Effector memory CD4-positive, alpha-beta T cell (primary cell): ENCODE measurements around the gene SEMA4B.
A peak's percentile ranks its signal among the peaks of the same experiment; 100 is the strongest.

Source experiments
- DNase-seq, 3 donors: peaks; one replicate each; pipeline ENCODE4 v3.0.0-alpha.2; 2020
- H3K27ac ChIP-seq: 2 replicates; pipeline ENCODE4 v1.7.0; 2013; ENCODE audit warnings: mild to moderate bottlenecking, low read length, moderate library complexity; ENCODE audit not compliant: insufficient read depth, poor library complexity, severe bottlenecking
- H3K27me3 ChIP-seq: replicated peaks from 2 replicates; pipeline ENCODE4 v1.7.0; 2013; ENCODE audit warnings: mild to moderate bottlenecking, low read length; ENCODE audit not compliant: insufficient read depth, control insufficient read depth, poor library complexity, severe bottlenecking
- H3K36me3 ChIP-seq: 2 replicates; pipeline ENCODE4 v1.7.0; 2013; ENCODE audit warnings: mild to moderate bottlenecking, low read length, moderate library complexity; ENCODE audit not compliant: control insufficient read depth, insufficient read depth
- H3K4me1 ChIP-seq: 2 replicates; pipeline ENCODE4 v1.7.0; 2013; ENCODE audit warnings: low read length, mild to moderate bottlenecking; ENCODE audit not compliant: control insufficient read depth, insufficient read depth, poor library complexity, severe bottlenecking
- H3K4me3 ChIP-seq: 2 replicates; pipeline ENCODE4 v1.7.0; 2013; ENCODE audit warnings: low read length, low read depth, mild to moderate bottlenecking; ENCODE audit not compliant: insufficient read depth, poor library complexity, severe bottlenecking
- H3K9me3 ChIP-seq: 2 replicates; pipeline ENCODE4 v1.7.0; 2013; ENCODE audit warnings: mild to moderate bottlenecking, low read length, moderate library complexity; ENCODE audit not compliant: control insufficient read depth
- total RNA-seq, 3 donors: gene quantifications; one replicate each; lab custom pipeline; 2026; lab: John Stamatoyannopoulos, UW

The SEMA4B gene
- 10.0 to 14.3 (median 12.9) reads per million in 3 donors for total RNA-seq

- H3K27me3 ChIP-seq = no peaks in the 10 kb centered on the region
- no peaks in the 10 kb centered on the region for H3K9me3 ChIP-seq
- DNase-seq = peak; percentile 47 to 69 (median 59)
- H3K36me3 ChIP-seq = no peaks in the 10 kb centered on the region
- H3K4me1 ChIP-seq = peaks cover 20% of the 10 kb centered on the region
- H3K27ac ChIP-seq = peak within 1 kb of the TSS; percentile 71
- peak within 1 kb of the TSS; percentile 94 for H3K4me3 ChIP-seq
These were observed at the start of gene SEMA4B for GRCh38 chr15:90201130-90201943. SEMA4B (plus strand) TSS chr15:90201330; CDS start chr15:90201579, 249 bp downstream.

- H3K4me3 ChIP-seq = no peak overlapping the region
- H3K9me3 ChIP-seq = no peaks in the 10 kb centered on the region
- H3K27ac ChIP-seq = no peak overlapping the region
- no peaks in the 10 kb centered on the region for H3K27me3 ChIP-seq
- H3K36me3 ChIP-seq = no peaks in the 10 kb centered on the region
- no peak for DNase-seq
- H3K4me1 ChIP-seq = no peaks in the 10 kb centered on the region
These were observed 49.0 kb upstream of the SEMA4B start for GRCh38 chr15:90151989-90152645.

- Histone ChIP-seq H3K9me3 (no peaks in the 10 kb centered on the region), H3K4me3 (no peak overlapping the region), H3K4me1 (peaks cover 6% of the 10 kb centered on the region), H3K36me3 (no peaks in the 10 kb centered on the region), H3K27me3 (no peaks in the 10 kb centered on the region), H3K27ac (no peak overlapping the region)
- no peak for DNase-seq
These were observed 47.5 kb upstream of the SEMA4B start for GRCh38 chr15:90153658-90154057.

- Histone ChIP-seq H3K4me1 (peaks cover 6% of the 10 kb centered on the region), H3K9me3 (no peaks in the 10 kb centered on the region), H3K36me3 (no peaks in the 10 kb centered on the region), H3K4me3 (no peak overlapping the region), H3K27me3 (no peaks in the 10 kb centered on the region), H3K27ac (no peak overlapping the region)
- no peak for DNase-seq
These were observed 46.9 kb upstream of the SEMA4B start for GRCh38 chr15:90154246-90154645.

- H3K9me3 ChIP-seq = no peaks in the 10 kb centered on the region
- DNase-seq = no peak
- no peak overlapping the region for H3K27ac ChIP-seq
- no peaks in the 10 kb centered on the region for H3K27me3 ChIP-seq
- no peaks in the 10 kb centered on the region for H3K36me3 ChIP-seq
- H3K4me3 ChIP-seq = no peak overlapping the region
- peaks cover 6% of the 10 kb centered on the region for H3K4me1 ChIP-seq
These were observed 46.1 kb upstream of the SEMA4B start for GRCh38 chr15:90154861-90155626.

- DNase-seq = no peak
- H3K4me1 ChIP-seq = peaks cover 6% of the 10 kb centered on the region
- no peak overlapping the region for H3K27ac ChIP-seq
- no peaks in the 10 kb centered on the region for H3K36me3 ChIP-seq
- no peak overlapping the region for H3K4me3 ChIP-seq
- H3K27me3 ChIP-seq = no peaks in the 10 kb centered on the region
- no peaks in the 10 kb centered on the region for H3K9me3 ChIP-seq
These were observed 41.9 kb upstream of the SEMA4B start for GRCh38 chr15:90159213-90159612.

GRCh38 chr15:90160781-90161727 lies 40.1 kb upstream of the SEMA4B start:
- Histone ChIP-seq H3K36me3 (no peaks in the 10 kb centered on the region), H3K27me3 (no peaks in the 10 kb centered on the region), H3K9me3 (no peaks in the 10 kb centered on the region), H3K4me3 (no peak overlapping the region), H3K4me1 (peaks cover 6% of the 10 kb centered on the region), H3K27ac (no peak overlapping the region)
- no peak for DNase-seq

- no peak for DNase-seq
These were observed 39.2 kb upstream of the SEMA4B start for GRCh38 chr15:90161950-90162361.

GRCh38 chr15:90162956-90163355 lies 38.2 kb upstream of the SEMA4B start:
- H3K36me3 ChIP-seq = no peaks in the 10 kb centered on the region
- DNase-seq = no peak
- H3K9me3 ChIP-seq = no peaks in the 10 kb centered on the region
- peaks cover 6% of the 10 kb centered on the region for H3K4me1 ChIP-seq
- no peak overlapping the region for H3K4me3 ChIP-seq
- H3K27me3 ChIP-seq = no peaks in the 10 kb centered on the region
- H3K27ac ChIP-seq = no peak overlapping the region

More at GRCh38 chr15:90161950-90162361, 39.2 kb upstream of the SEMA4B start:
- Histone ChIP-seq H3K27ac (no peak overlapping the region), H3K27me3 (no peaks in the 10 kb centered on the region), H3K9me3 (no peaks in the 10 kb centered on the region), H3K36me3 (no peaks in the 10 kb centered on the region), H3K4me3 (no peak overlapping the region), H3K4me1 (peaks cover 6% of the 10 kb centered on the region)
